C4-2B (cell line): ENCODE data around the gene KLHL25.

Experiments used
- H3K27ac ChIP-seq: fragments of 450-650 bp; 2 replicates; pipeline ENCODE4 v1.5.1; 2017
- CTCF ChIP-seq: fragments of 450-650 bp; conservative IDR thresholded peaks from 2 replicates; pipeline ENCODE4 v1.5.1; 2017; ENCODE audit warnings: mild to moderate bottlenecking
- ZFX ChIP-seq: fragments of 450-650 bp; IDR thresholded peaks from 2 replicates; pipeline ENCODE4 v1.6.1; 2017

Gene KLHL25

GRCh38 chr15:85743392-85744055, 51.2 kb downstream of the KLHL25 start:
- no peak for TF ChIP-seq ZFX
- no peak for TF ChIP-seq CTCF
- no peak overlapping the region for H3K27ac ChIP-seq

GRCh38 chr15:85742186-85742821, 52.4 kb downstream of the KLHL25 start:
- no peak for TF ChIP-seq ZFX
- TF ChIP-seq CTCF = no peak
- no peak overlapping the region for H3K27ac ChIP-seq

GRCh38 chr15:85741662-85742061, 53.1 kb downstream of the KLHL25 start:
- no peak for TF ChIP-seq ZFX
- TF ChIP-seq CTCF = no peak
- no peak overlapping the region for H3K27ac ChIP-seq

- H3K27ac ChIP-seq = no peak overlapping the region
- TF ChIP-seq CTCF = no peak
- no peak for TF ChIP-seq ZFX
These were observed 53.7 kb downstream of the KLHL25 start for GRCh38 chr15:85741021-85741421.

- TF ChIP-seq CTCF (no peak), ZFX (no peak)
- no peak overlapping the region for H3K27ac ChIP-seq
These were observed 57.7 kb downstream of the KLHL25 start for GRCh38 chr15:85737061-85737460.

GRCh38 chr15:85733416-85733815, 61.3 kb downstream of the KLHL25 start:
- H3K27ac ChIP-seq = no peak overlapping the region
- TF ChIP-seq ZFX (no peak), CTCF (no peak)

- TF ChIP-seq CTCF = peak; percentile 85
- TF ChIP-seq ZFX = no peak
- H3K27ac ChIP-seq = no peak overlapping the region
These were observed 64.5 kb downstream of the KLHL25 start for GRCh38 chr15:85730001-85730820.
